Kidney (tissue), 14 donors: ENCODE measurements around the gene DOK6. TPM values are rescaled to one million over a fixed set of nuclear protein-coding genes. Genes with fewer than 3 reads are reported as not detected.

ENCODE experiments used
- DNase-seq, 5 donors: peaks; one replicate each; pipeline ENCODE4 v3.0.0-alpha.2; 2013 to 2020
- FAIRE-seq: peaks from 2 replicates; lab custom pipeline; 2012; peaks lifted over from hg19 to GRCh38; lab: Jason Lieb, UNC
- H3K27ac ChIP-seq, 2 donors: one replicate each; pipeline ENCODE4 v1.7.0; 2013; ENCODE audit warnings: low read depth in 2 of 2, low read length in 2 of 2, inconsistent platforms in 1 of 2
- H3K27me3 ChIP-seq: one replicate; pipeline ENCODE4 v1.7.1; 2013; ENCODE audit warnings: low read length, inconsistent platforms; ENCODE audit not compliant: control insufficient read depth, insufficient read depth
- H3K36me3 ChIP-seq, 3 donors: one replicate each; pipeline versions ENCODE4 v1.7.0 to v1.7.1; 2013; ENCODE audit warnings: low read length in 3 of 3, control low read depth in 1 of 3, inconsistent platforms in 1 of 3; ENCODE audit not compliant: insufficient read depth in 3 of 3, control insufficient read depth in 2 of 3
- H3K4me1 ChIP-seq, 3 donors: one replicate each; pipeline versions ENCODE4 v1.7.0 to v1.7.1; 2013; ENCODE audit warnings: low read length in 3 of 3, inconsistent platforms in 1 of 3, low read depth in 1 of 3; ENCODE audit not compliant: control insufficient read depth in 2 of 3, insufficient read depth in 2 of 3
- H3K4me3 ChIP-seq, 3 donors: one replicate each; pipeline versions ENCODE4 v1.7.0 to v1.8.1; 2013; ENCODE audit warnings: low read length in 3 of 3, control low read depth in 1 of 3, inconsistent platforms in 1 of 3
- H3K9ac ChIP-seq, 3 donors: one replicate each; pipeline versions ENCODE4 v1.7.0 to v1.7.1; 2013; ENCODE audit warnings: low read length in 3 of 3, control low read depth in 1 of 3, inconsistent platforms in 1 of 3
- H3K9me3 ChIP-seq, 3 donors: one replicate each; pipeline versions ENCODE4 v1.7.0 to v1.7.1; 2013; ENCODE audit warnings: low read length in 3 of 3, control low read depth in 1 of 3, inconsistent platforms in 1 of 3; ENCODE audit not compliant: control insufficient read depth in 2 of 3, insufficient read depth in 1 of 3
- CTCF ChIP-seq: IDR thresholded peaks from 3 replicates; pipeline ENCODE4 v1.5.1; 2012; ENCODE audit warnings: mild to moderate bottlenecking, moderate library complexity, borderline replicate concordance; ENCODE audit not compliant: insufficient read depth; ENCODE audit errors: extremely low read depth
- intact Hi-C: fragments of 100-400 bp; cut with DNase I; formaldehyde crosslinking; loops from one replicate; pipeline ENCODE4 v1.11.1; 2022
- polyA plus RNA-seq: library from polyadenylated mRNA; stranded (reverse); fragments of 350-450 nt; fragmentation: Illumina TruSeq; extraction: RNeasy Lipid Tissue Mini Kit (QIAGEN cat#74804); gene quantifications from one replicate; pipeline ENCODE4 v1.2.3, GENCODE V29; 2014; ENCODE audit warnings: low read depth, low replicate concordance; ENCODE audit not compliant: insufficient read depth
- total RNA-seq: library from RNA; stranded (reverse); fragmentation: NEBNext Ultra II Directional; extraction: Animal tissue kit (Norgen Biotek cat#: 25700); gene quantifications from one replicate; pipeline ENCODE4 v1.2.1, GENCODE V29; 2021
- donor health status: control.
- donor health status: control.
- donor health status: control.
- donor health status: control.
- donor health status: control.
- donor health status: DM: yes; HTN: yes; CAD: no.
- donor health status: Normal renal cell carcinoma (clear cell type).

DOK6 gene
- total and polyA plus RNA-seq, 2 donors from 2014 or later: 3.8 to 4.6 TPM

GRCh38 chr18:69490072-69490471 is 89.4 kb downstream of the DOK6 start:
- Histone ChIP-seq H3K27ac (no peak overlapping the region), H3K9me3 (peaks cover 0 to 8% (median 0%) of the 10 kb centered on the region in 3 donors), H3K27me3 (no peaks in the 10 kb centered on the region), H3K4me3 (no peak overlapping the region), H3K4me1 (no peaks in the 10 kb centered on the region), H3K9ac (no peak overlapping the region), H3K36me3 (no peaks in the 10 kb centered on the region)
- no peak for TF ChIP-seq CTCF
- intact Hi-C loops: no loop called here
- DNase-seq (no peak), FAIRE-seq (no peak)

GRCh38 chr18:69490813-69491212 is 90.1 kb downstream of the DOK6 start:
- no peaks in the 10 kb centered on the region for H3K4me1 ChIP-seq
- H3K27me3 ChIP-seq: no peaks in the 10 kb centered on the region
- FAIRE-seq: no peak
- H3K27ac ChIP-seq: no peak overlapping the region
- no peak overlapping the region for H3K4me3 ChIP-seq
- H3K36me3 ChIP-seq: no peaks in the 10 kb centered on the region
- intact Hi-C loops: no loop called here
- no peak for DNase-seq
- H3K9me3 ChIP-seq: peaks cover 0 to 8% (median 0%) of the 10 kb centered on the region in 3 donors
- TF ChIP-seq CTCF: no peak
- H3K9ac ChIP-seq: no peak overlapping the region

GRCh38 chr18:69491576-69491975 is 90.9 kb downstream of the DOK6 start:
- Histone ChIP-seq H3K27ac (no peak overlapping the region), H3K9ac (no peak overlapping the region), H3K27me3 (no peaks in the 10 kb centered on the region), H3K36me3 (no peaks in the 10 kb centered on the region), H3K4me1 (no peaks in the 10 kb centered on the region), H3K4me3 (no peak overlapping the region), H3K9me3 (peaks cover 0 to 8% (median 0%) of the 10 kb centered on the region in 3 donors)
- no peak for TF ChIP-seq CTCF
- FAIRE-seq (no peak), DNase-seq (no peak)
- intact Hi-C loops: no loop called here

- TF ChIP-seq CTCF: no peak
- FAIRE-seq (no peak), DNase-seq (no peak)
- no peaks in the 10 kb centered on the region for H3K36me3 ChIP-seq
- peaks cover 0 to 4% (median 0%) of the 10 kb centered on the region in 3 donors for H3K9me3 ChIP-seq
- no peak overlapping the region for H3K4me3 ChIP-seq
- H3K4me1 ChIP-seq: no peaks in the 10 kb centered on the region
- intact Hi-C loops: no loop called here
- H3K9ac ChIP-seq: no peak overlapping the region
- H3K27me3 ChIP-seq: no peaks in the 10 kb centered on the region
- no peak overlapping the region for H3K27ac ChIP-seq
Observed at GRCh38 chr18:69492861-69493260, 92.2 kb downstream of the DOK6 start.
